Measurements from ENCODE around the gene MDGA2.

The MDGA2 gene

GRCh38 chr14:47044841-47045240 lies 630.6 kb downstream of the MDGA2 start:
- no peaks in the 10 kb centered on the region for H3K27me3 ChIP-seq
- peak; percentile 61 for TF ChIP-seq CTCF (IDR thresholded peaks at IDR 0.05; ENCODE audit: low read depth, low read length)
- H3K36me3 ChIP-seq: no peaks in the 10 kb centered on the region
- no peaks in the 10 kb centered on the region for H3K4me1 ChIP-seq
- no peak overlapping the region for H3K4me3 ChIP-seq (ENCODE audit: low read depth, low read length)
- no peaks in the 10 kb centered on the region for H3K9me3 ChIP-seq
- DNase-seq: peak; percentile 17

GRCh38 chr14:47040550-47040949 lies 634.9 kb downstream of the MDGA2 start:
- peak; percentile 42 for DNase-seq
- Histone ChIP-seq H3K4me1 (no peaks in the 10 kb centered on the region), H3K27me3 (no peaks in the 10 kb centered on the region), H3K36me3 (no peaks in the 10 kb centered on the region), H3K9me3 (no peaks in the 10 kb centered on the region), H3K4me3 (ENCODE audit: low read depth, low read length) (no peak overlapping the region)
- peak; percentile 80 for TF ChIP-seq CTCF (IDR thresholded peaks at IDR 0.05; ENCODE audit: low read depth, low read length)

- no peaks in the 10 kb centered on the region for H3K9me3 ChIP-seq
- H3K4me3 ChIP-seq (ENCODE audit: low read depth, low read length): no peak overlapping the region
- DNase-seq: no peak
- no peaks in the 10 kb centered on the region for H3K36me3 ChIP-seq
- H3K4me1 ChIP-seq: no peaks in the 10 kb centered on the region
- TF ChIP-seq CTCF (IDR thresholded peaks at IDR 0.05; ENCODE audit: low read depth, low read length): no peak
- H3K27me3 ChIP-seq: no peaks in the 10 kb centered on the region
Measured at GRCh38 chr14:47039336-47039735, 636.1 kb downstream of the MDGA2 start.

- TF ChIP-seq CTCF (IDR thresholded peaks at IDR 0.05; ENCODE audit: low read depth, low read length): no peak
- Histone ChIP-seq H3K4me3 (ENCODE audit: low read depth, low read length) (no peak overlapping the region), H3K9me3 (no peaks in the 10 kb centered on the region), H3K27me3 (no peaks in the 10 kb centered on the region), H3K4me1 (peaks cover 4% of the 10 kb centered on the region; the same call in 1 of the 2 replicates), H3K36me3 (no peaks in the 10 kb centered on the region)
- no peak for DNase-seq
Measured at GRCh38 chr14:47022721-47023120, 652.7 kb downstream of the MDGA2 start.

GRCh38 chr14:47020500-47020899 lies 654.9 kb downstream of the MDGA2 start:
- no peak for TF ChIP-seq CTCF (IDR thresholded peaks at IDR 0.05; ENCODE audit: low read depth, low read length)
- H3K4me1 ChIP-seq: peaks cover 4% of the 10 kb centered on the region; the same call in 1 of the 2 replicates
- DNase-seq: no peak
- H3K36me3 ChIP-seq: no peaks in the 10 kb centered on the region
- no peaks in the 10 kb centered on the region for H3K9me3 ChIP-seq
- H3K27me3 ChIP-seq: no peaks in the 10 kb centered on the region
- H3K4me3 ChIP-seq (ENCODE audit: low read depth, low read length): no peak overlapping the region

GRCh38 chr14:47012533-47013280 lies 662.7 kb downstream of the MDGA2 start:
- H3K4me1 ChIP-seq: peaks cover 8% of the 10 kb centered on the region
- TF ChIP-seq CTCF (IDR thresholded peaks at IDR 0.05; ENCODE audit: low read depth, low read length): no peak
- no peaks in the 10 kb centered on the region for H3K9me3 ChIP-seq
- no peak overlapping the region for H3K4me3 ChIP-seq (ENCODE audit: low read depth, low read length)
- no peak for DNase-seq
- H3K36me3 ChIP-seq: no peaks in the 10 kb centered on the region
- no peaks in the 10 kb centered on the region for H3K27me3 ChIP-seq

Measured in BE2C (cell line).